Activated T-cell treated with anti-CD3 and anti-CD28 coated beads for 24 hours (primary cell): ENCODE data around the gene OR52K1.
"Not testable (repeated sequence)": the region's sequence is repeated elsewhere in the genome, so short reads cannot be mapped to it uniquely, and the experiment has no call there.

ENCODE experiments used
- DNase-seq: peaks from one replicate; pipeline ENCODE4 v3.0.0-alpha.2; 2020; ENCODE audit warnings: low read depth

Gene OR52K1

GRCh38 chr11:4482445-4482844, at the start of gene OR52K1:
TSS of gene OR52K1 (plus strand) at chr11:4482646. CDS start at chr11:4488901, 6,255 bp downstream.
- no peak for DNase-seq

- no peak for DNase-seq
Observed at GRCh38 chr11:4433856-4434255, 48.6 kb upstream of the OR52K1 start.

- no peak for DNase-seq
Observed at GRCh38 chr11:4436411-4436810, 46.0 kb upstream of the OR52K1 start.

GRCh38 chr11:4441515-4441914, 40.9 kb upstream of the OR52K1 start:
- no peak for DNase-seq

- DNase-seq = no peak
Observed at GRCh38 chr11:4443232-4443891, 39.1 kb upstream of the OR52K1 start.

GRCh38 chr11:4448995-4449394, 33.5 kb upstream of the OR52K1 start, which contains the start of gene OR52K2:
TSS of gene OR52K2 (plus strand) at chr11:4449295. CDS start at chr11:4449340, 45 bp downstream.
- DNase-seq = no peak

GRCh38 chr11:4453118-4453517, 29.3 kb upstream of the OR52K1 start:
- DNase-seq = no peak

- DNase-seq = no peak
Observed at GRCh38 chr11:4454021-4454420, 28.4 kb upstream of the OR52K1 start.

GRCh38 chr11:4455419-4455818, 27.0 kb upstream of the OR52K1 start:
- no peak for DNase-seq

GRCh38 chr11:4459500-4459899, 22.9 kb upstream of the OR52K1 start:
- no peak for DNase-seq

- DNase-seq = no peak
Observed at GRCh38 chr11:4460151-4460550, 22.3 kb upstream of the OR52K1 start.

- DNase-seq = no peak
Observed at GRCh38 chr11:4464216-4465159, 18.0 kb upstream of the OR52K1 start.

GRCh38 chr11:4465407-4465806, 17.0 kb upstream of the OR52K1 start:
- no peak for DNase-seq

- DNase-seq = no peak
Observed at GRCh38 chr11:4466131-4466870, 16.1 kb upstream of the OR52K1 start.

- DNase-seq = no peak
Observed at GRCh38 chr11:4466871-4467442, 15.5 kb upstream of the OR52K1 start.

GRCh38 chr11:4467811-4468606, 14.4 kb upstream of the OR52K1 start:
- DNase-seq = no peak

GRCh38 chr11:4479644-4480043, 2.8 kb upstream of the OR52K1 start:
- DNase-seq = no peak

- no peak for DNase-seq
Observed at GRCh38 chr11:4480577-4481239, 1.7 kb upstream of the OR52K1 start.

- DNase-seq = no peak
Observed at GRCh38 chr11:4481240-4481582, 1.2 kb upstream of the OR52K1 start.

- DNase-seq = no peak
Observed at GRCh38 chr11:4484310-4484709, 1.9 kb downstream of the OR52K1 start.

GRCh38 chr11:4491405-4491804, 9.0 kb downstream of the OR52K1 start:
- DNase-seq = not testable (repeated sequence)
